22Rv1 (cell line): Measurements from ENCODE around the gene EVC.

ENCODE experiments used
- CTCF ChIP-seq: fragments of 450-650 bp; IDR thresholded peaks from 2 replicates; pipeline ENCODE4 v1.5.1; 2017; ENCODE audit warnings: mild to moderate bottlenecking
- ZFX ChIP-seq: fragments of 450-650 bp; IDR thresholded peaks from 2 replicates; pipeline ENCODE4 v1.6.1; 2017; ENCODE audit warnings: antibody characterized with exemption, borderline replicate concordance

- TF ChIP-seq CTCF = no peak
- TF ChIP-seq ZFX = no peak
These were observed 5.4 kb downstream of the EVC start for GRCh38 chr4:5716391-5716790.
